WTC11 (cell line): ENCODE data around the gene SGTA. TPM values are rescaled to one million over a fixed set of nuclear protein-coding genes. Genes with fewer than 3 reads are reported as not detected.
"Not testable (repeated sequence)": the region's sequence is repeated elsewhere in the genome, so short reads cannot be mapped to it uniquely, and the experiment has no call there.

Source experiments
- ATAC-seq: fragments of 200-7000 bp; cut with Tn5 transposase; 2 replicates; pipeline ENCODE4 v1.10.0; 2021; ENCODE audit warnings: mild to moderate bottlenecking, moderate library complexity
- CTCF ChIA-PET: fragments of 300-600 bp; sonication (Branson Sonifier 250); formaldehyde crosslinking; loops from one replicate; lab custom pipeline; 2021; ENCODE audit warnings: antibody characterized with exemption; lab: Charles Lee
- POLR2A ChIA-PET: fragments of 350-600 bp; sonication (Branson Sonifier 250); formaldehyde crosslinking; loops from one replicate; lab custom pipeline; 2021; ENCODE audit warnings: antibody characterized with exemption; lab: Charles Lee
- DNase-seq: peaks from one replicate; pipeline ENCODE4 v3.0.0; 2021; ENCODE audit warnings: low spot score
- H3K27ac Mint-ChIP-seq: 2 replicates; pipeline ENCODE4 v1.8.0; 2021; ENCODE audit warnings: mixed read lengths
- H3K27me3 Mint-ChIP-seq: 2 replicates; pipeline ENCODE4 v1.8.0; 2021; ENCODE audit warnings: low read depth, mild to moderate bottlenecking, moderate library complexity, mixed read lengths
- H3K36me3 Mint-ChIP-seq: 2 replicates; pipeline ENCODE4 v1.8.0; 2021; ENCODE audit warnings: mixed read lengths
- H3K4me1 Mint-ChIP-seq: 2 replicates; pipeline ENCODE4 v1.8.0; 2022; ENCODE audit warnings: mixed read lengths
- H3K4me3 Mint-ChIP-seq: 2 replicates; pipeline ENCODE4 v1.8.0; 2021; ENCODE audit warnings: mild to moderate bottlenecking, moderate library complexity, mixed read lengths
- H3K9me3 Mint-ChIP-seq: 2 replicates; pipeline ENCODE4 v1.8.0; 2021; ENCODE audit warnings: mixed read lengths
- CREB1 ChIP-seq: sonication (generic); formaldehyde crosslinking; IDR thresholded peaks from 2 replicates; pipeline ENCODE4 v1.8.0; 2023; ENCODE audit warnings: mild to moderate bottlenecking, missing genetic modification reagents
- GABPB1 ChIP-seq: sonication (generic); formaldehyde crosslinking; IDR thresholded peaks from 2 replicates; pipeline ENCODE4 v1.8.1; 2023; ENCODE audit warnings: mild to moderate bottlenecking, missing genetic modification reagents
- GRHL2 ChIP-seq: fragments of 250-450 bp; sonication (Bioruptor Pico); IDR thresholded peaks from 2 replicates; pipeline ENCODE4 v1.8.0; 2022; ENCODE audit warnings: mild to moderate bottlenecking, moderate library complexity; ENCODE audit not compliant: insufficient replicate concordance, severe bottlenecking
- JUN ChIP-seq: sonication (generic); formaldehyde crosslinking; IDR thresholded peaks from 2 replicates; pipeline ENCODE4 v1.8.0; 2023; ENCODE audit warnings: mild to moderate bottlenecking, missing genetic modification reagents
- KAT7 ChIP-seq: sonication (generic); formaldehyde crosslinking; IDR thresholded peaks from 2 replicates; pipeline ENCODE4 v1.8.1; 2023; ENCODE audit warnings: missing genetic modification reagents, mild to moderate bottlenecking, borderline replicate concordance
- MXD4 ChIP-seq: fragments of 250-450 bp; sonication (Bioruptor Pico); IDR thresholded peaks from 2 replicates; pipeline ENCODE4 v1.8.0; 2021; ENCODE audit warnings: mild to moderate bottlenecking, moderate library complexity, borderline replicate concordance
- MYBL2 ChIP-seq: sonication (generic); formaldehyde crosslinking; IDR thresholded peaks from 2 replicates; pipeline ENCODE4 v1.8.1; 2023; ENCODE audit warnings: mild to moderate bottlenecking, moderate library complexity, missing genetic modification reagents
- NFATC4 ChIP-seq: fragments of 250-450 bp; sonication (Bioruptor Pico); IDR thresholded peaks from 2 replicates; pipeline ENCODE4 v1.9.0; 2021; ENCODE audit warnings: mild to moderate bottlenecking
- NFYB ChIP-seq: sonication (generic); formaldehyde crosslinking; conservative IDR thresholded peaks from 2 replicates; pipeline ENCODE4 v1.8.0; 2022; ENCODE audit warnings: low read depth, missing genetic modification reagents
- NR3C1 ChIP-seq: sonication (generic); formaldehyde crosslinking; conservative IDR thresholded peaks from 2 replicates; pipeline ENCODE4 v1.8.1; 2023; ENCODE audit warnings: low read depth, mild to moderate bottlenecking, missing genetic modification reagents
- RORB ChIP-seq: fragments of 250-450 bp; sonication (Bioruptor Pico); IDR thresholded peaks from 2 replicates; pipeline ENCODE4 v1.9.0; 2021; ENCODE audit warnings: mild to moderate bottlenecking
- SOX15 ChIP-seq: fragments of 250-450 bp; sonication (Bioruptor Pico); IDR thresholded peaks from 2 replicates; pipeline ENCODE4 v1.9.0; 2021; ENCODE audit warnings: mild to moderate bottlenecking
- TEAD4 ChIP-seq: sonication (generic); formaldehyde crosslinking; IDR thresholded peaks from 2 replicates; pipeline ENCODE4 v1.8.0; 2022; ENCODE audit warnings: mild to moderate bottlenecking, missing genetic modification reagents
- ZNF232 ChIP-seq: sonication (generic); formaldehyde crosslinking; IDR thresholded peaks from 2 replicates; pipeline ENCODE4 v1.8.0; 2022; ENCODE audit warnings: mild to moderate bottlenecking, missing genetic modification reagents
- ZNF396 ChIP-seq: fragments of 250-450 bp; sonication (Bioruptor Pico); IDR thresholded peaks from 2 replicates; pipeline ENCODE4 v1.8.0; 2021; ENCODE audit warnings: mild to moderate bottlenecking, moderate library complexity, borderline replicate concordance
- ZNF671 ChIP-seq: fragments of 250-450 bp; sonication (Bioruptor Pico); IDR thresholded peaks from 2 replicates; pipeline ENCODE4 v1.8.0; 2021; ENCODE audit warnings: mild to moderate bottlenecking
- total RNA-seq: library from RNA; stranded (reverse); gene quantifications from 3 replicates; pipeline ENCODE4 v1.2.3, GENCODE V29; 2021
- TF ChIP-seq, protein P1 (sequence below): sonication (generic); formaldehyde crosslinking; IDR thresholded peaks from 2 replicates; pipeline ENCODE4 v1.8.1; 2022; ENCODE audit warnings: low read depth, missing genetic modification reagents, borderline replicate concordance
- TF ChIP-seq, protein P2 (sequence below): sonication (generic); formaldehyde crosslinking; IDR thresholded peaks from 2 replicates; pipeline ENCODE4 v1.8.1; 2023; ENCODE audit warnings: mild to moderate bottlenecking, missing genetic modification reagents, moderate library complexity
- TF ChIP-seq, protein P3 (sequence below): sonication (generic); formaldehyde crosslinking; IDR thresholded peaks from 2 replicates; pipeline ENCODE4 v1.8.1; 2023; ENCODE audit warnings: mild to moderate bottlenecking, missing genetic modification reagents, borderline replicate concordance
- TF ChIP-seq, protein P4 (sequence below): sonication (generic); formaldehyde crosslinking; IDR thresholded peaks from 2 replicates; pipeline ENCODE4 v1.8.1; 2022; ENCODE audit warnings: missing genetic modification reagents, borderline replicate concordance
- TF ChIP-seq, protein P5 (sequence below): fragments of 250-450 bp; sonication (Bioruptor Pico); IDR thresholded peaks from 2 replicates; pipeline ENCODE4 v1.9.0; 2021; ENCODE audit warnings: moderate library complexity, mild to moderate bottlenecking, inconsistent platforms, borderline replicate concordance
- TF ChIP-seq, protein P6 (sequence below): sonication (generic); formaldehyde crosslinking; IDR thresholded peaks from 2 replicates; pipeline ENCODE4 v1.8.1; 2023; ENCODE audit warnings: mild to moderate bottlenecking, missing genetic modification reagents, moderate library complexity

Gene SGTA
- total RNA-seq, 1 experiment from 2014 or later: 91.2 TPM

DNA sequence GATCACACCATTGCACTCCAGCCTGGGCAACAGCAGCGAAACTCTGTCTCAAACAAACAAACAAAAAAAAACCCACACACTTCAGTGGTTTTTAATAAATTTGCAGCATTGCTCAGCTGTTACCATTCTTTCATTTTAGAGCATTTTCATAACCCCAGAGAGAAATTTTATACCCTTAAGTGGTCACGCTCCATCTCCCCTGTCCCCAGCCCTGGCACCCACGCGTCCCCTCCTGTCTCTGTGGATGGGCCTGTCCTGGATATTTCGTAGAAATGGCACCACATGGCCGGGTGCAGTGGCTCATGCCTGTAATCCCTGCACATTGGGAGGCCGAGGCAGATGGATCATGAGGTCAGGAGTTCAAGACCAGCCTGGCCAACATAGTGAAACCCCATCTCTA, 10.1 kb upstream of the SGTA start (continued):
- TF ChIP-seq, protein P1, sequence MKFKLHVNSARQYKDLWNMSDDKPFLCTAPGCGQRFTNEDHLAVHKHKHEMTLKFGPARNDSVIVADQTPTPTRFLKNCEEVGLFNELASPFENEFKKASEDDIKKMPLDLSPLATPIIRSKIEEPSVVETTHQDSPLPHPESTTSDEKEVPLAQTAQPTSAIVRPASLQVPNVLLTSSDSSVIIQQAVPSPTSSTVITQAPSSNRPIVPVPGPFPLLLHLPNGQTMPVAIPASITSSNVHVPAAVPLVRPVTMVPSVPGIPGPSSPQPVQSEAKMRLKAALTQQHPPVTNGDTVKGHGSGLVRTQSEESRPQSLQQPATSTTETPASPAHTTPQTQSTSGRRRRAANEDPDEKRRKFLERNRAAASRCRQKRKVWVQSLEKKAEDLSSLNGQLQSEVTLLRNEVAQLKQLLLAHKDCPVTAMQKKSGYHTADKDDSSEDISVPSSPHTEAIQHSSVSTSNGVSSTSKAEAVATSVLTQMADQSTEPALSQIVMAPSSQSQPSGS (CRISPR knock-in tag): no peak

DNA sequence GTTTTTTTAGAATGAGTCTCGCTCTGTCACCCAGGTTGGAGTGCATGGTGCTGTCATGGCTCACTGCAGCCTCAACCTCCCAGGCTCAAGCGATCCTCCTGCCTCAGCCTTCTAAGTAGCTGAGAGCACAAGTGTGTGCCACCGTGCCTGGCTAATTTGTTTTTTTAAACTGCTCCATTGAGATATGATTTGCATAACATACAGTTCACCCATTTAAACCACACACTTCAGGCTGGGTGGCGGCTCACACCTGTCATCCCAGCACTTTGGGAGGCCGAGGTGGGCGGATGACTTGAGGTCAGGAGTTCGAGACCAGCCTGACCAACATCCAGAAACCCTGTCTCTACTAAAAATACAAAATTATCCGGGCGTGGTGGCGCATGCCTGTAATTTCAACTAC, 9.6 kb upstream of the SGTA start:
- H3K4me3 Mint-ChIP-seq, H3K27ac Mint-ChIP-seq, H3K9me3 Mint-ChIP-seq, CTCF ChIA-PET, H3K4me1 Mint-ChIP-seq, H3K27me3 Mint-ChIP-seq, ATAC-seq, DNase-seq, POLR2A ChIA-PET: not testable (repeated sequence)
- H3K36me3 Mint-ChIP-seq: peaks cover 40% of the 10 kb centered on the region

DNA sequence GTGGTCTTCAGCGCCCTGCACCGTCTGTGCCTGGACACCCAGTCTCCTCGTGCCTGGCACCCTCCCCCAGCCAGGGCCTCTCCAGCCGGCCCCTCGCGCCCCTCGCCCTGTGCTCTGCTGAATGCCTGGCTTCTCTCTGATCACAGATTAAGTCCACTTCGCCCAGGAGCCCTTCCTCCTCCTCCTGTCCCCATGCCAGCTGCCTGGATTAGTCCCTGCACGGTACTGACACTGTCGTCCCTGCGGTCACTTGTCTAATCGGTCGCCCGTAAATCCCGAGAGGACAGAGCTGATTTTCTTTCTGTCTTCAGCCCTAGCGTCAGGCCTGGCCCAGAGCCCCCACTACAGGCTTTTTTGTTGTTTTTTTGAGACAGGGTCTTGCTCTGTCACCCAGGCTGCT, 8.8 kb upstream of the SGTA start:
- DNase-seq (no peak), ATAC-seq (no peak)
- Mint-ChIP-seq H3K4me1 (peaks cover 6% of the 10 kb centered on the region), H3K27me3 (no peaks in the 10 kb centered on the region), H3K4me3 (no peak overlapping the region), H3K27ac (no peak overlapping the region), H3K9me3 (no peaks in the 10 kb centered on the region), H3K36me3 (peaks cover 40% of the 10 kb centered on the region)
- CTCF ChIA-PET: no interaction called here
- TF ChIP-seq NR3C1 (no peak), ZNF671 (CRISPR knock-in tag) (no peak), RORB (CRISPR knock-in tag) (no peak), SOX15 (no peak), NFATC4 (CRISPR knock-in tag) (no peak), GRHL2 (CRISPR knock-in tag) (no peak)
- TF ChIP-seq, protein P2, sequence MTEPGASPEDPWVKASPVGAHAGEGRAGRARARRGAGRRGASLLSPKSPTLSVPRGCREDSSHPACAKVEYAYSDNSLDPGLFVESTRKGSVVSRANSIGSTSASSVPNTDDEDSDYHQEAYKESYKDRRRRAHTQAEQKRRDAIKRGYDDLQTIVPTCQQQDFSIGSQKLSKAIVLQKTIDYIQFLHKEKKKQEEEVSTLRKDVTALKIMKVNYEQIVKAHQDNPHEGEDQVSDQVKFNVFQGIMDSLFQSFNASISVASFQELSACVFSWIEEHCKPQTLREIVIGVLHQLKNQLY: no peak
- TF ChIP-seq, protein P3, sequence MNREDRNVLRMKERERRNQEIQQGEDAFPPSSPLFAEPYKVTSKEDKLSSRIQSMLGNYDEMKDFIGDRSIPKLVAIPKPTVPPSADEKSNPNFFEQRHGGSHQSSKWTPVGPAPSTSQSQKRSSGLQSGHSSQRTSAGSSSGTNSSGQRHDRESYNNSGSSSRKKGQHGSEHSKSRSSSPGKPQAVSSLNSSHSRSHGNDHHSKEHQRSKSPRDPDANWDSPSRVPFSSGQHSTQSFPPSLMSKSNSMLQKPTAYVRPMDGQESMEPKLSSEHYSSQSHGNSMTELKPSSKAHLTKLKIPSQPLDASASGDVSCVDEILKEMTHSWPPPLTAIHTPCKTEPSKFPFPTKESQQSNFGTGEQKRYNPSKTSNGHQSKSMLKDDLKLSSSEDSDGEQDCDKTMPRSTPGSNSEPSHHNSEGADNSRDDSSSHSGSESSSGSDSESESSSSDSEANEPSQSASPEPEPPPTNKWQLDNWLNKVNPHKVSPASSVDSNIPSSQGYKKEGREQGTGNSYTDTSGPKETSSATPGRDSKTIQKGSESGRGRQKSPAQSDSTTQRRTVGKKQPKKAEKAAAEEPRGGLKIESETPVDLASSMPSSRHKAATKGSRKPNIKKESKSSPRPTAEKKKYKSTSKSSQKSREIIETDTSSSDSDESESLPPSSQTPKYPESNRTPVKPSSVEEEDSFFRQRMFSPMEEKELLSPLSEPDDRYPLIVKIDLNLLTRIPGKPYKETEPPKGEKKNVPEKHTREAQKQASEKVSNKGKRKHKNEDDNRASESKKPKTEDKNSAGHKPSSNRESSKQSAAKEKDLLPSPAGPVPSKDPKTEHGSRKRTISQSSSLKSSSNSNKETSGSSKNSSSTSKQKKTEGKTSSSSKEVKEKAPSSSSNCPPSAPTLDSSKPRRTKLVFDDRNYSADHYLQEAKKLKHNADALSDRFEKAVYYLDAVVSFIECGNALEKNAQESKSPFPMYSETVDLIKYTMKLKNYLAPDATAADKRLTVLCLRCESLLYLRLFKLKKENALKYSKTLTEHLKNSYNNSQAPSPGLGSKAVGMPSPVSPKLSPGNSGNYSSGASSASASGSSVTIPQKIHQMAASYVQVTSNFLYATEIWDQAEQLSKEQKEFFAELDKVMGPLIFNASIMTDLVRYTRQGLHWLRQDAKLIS (CRISPR knock-in tag): no peak
- POLR2A ChIA-PET: no interaction called here

DNA sequence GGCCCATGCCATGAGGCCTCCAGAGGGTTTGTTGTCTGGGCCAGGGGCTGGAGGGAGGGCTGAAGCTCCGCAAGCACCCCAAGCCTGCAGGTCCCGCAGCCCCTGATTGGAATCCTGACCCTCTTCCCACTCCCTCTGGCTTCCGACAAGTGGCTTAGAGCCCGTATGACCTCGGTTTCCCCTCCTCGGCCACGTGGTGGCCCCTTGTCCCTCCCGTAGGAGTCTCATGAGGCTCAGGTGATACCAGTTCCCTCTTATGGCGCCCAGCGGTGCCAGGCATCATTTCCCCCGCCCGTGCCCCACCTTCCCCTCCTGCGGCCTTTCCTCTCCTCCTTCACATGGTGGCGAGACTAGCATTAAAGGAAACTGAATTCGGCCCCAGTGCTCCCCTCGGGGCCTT, 8.4 kb upstream of the SGTA start:
- no peak overlapping the region for H3K27ac Mint-ChIP-seq
- H3K9me3 Mint-ChIP-seq: no peaks in the 10 kb centered on the region
- H3K27me3 Mint-ChIP-seq: no peaks in the 10 kb centered on the region
- H3K4me3 Mint-ChIP-seq: no peak overlapping the region
- ATAC-seq (no peak), DNase-seq (no peak)
- peaks cover 40% of the 10 kb centered on the region for H3K36me3 Mint-ChIP-seq
- H3K4me1 Mint-ChIP-seq: peaks cover 6% of the 10 kb centered on the region
- ChIA-PET POLR2A (no interaction called here), CTCF (no interaction called here)
- TF ChIP-seq GABPB1 (CRISPR knock-in tag): no peak
- no peak for TF ChIP-seq CREB1 (CRISPR knock-in tag)
- no peak for TF ChIP-seq MYBL2 (CRISPR knock-in tag)
- TF ChIP-seq, protein P4, sequence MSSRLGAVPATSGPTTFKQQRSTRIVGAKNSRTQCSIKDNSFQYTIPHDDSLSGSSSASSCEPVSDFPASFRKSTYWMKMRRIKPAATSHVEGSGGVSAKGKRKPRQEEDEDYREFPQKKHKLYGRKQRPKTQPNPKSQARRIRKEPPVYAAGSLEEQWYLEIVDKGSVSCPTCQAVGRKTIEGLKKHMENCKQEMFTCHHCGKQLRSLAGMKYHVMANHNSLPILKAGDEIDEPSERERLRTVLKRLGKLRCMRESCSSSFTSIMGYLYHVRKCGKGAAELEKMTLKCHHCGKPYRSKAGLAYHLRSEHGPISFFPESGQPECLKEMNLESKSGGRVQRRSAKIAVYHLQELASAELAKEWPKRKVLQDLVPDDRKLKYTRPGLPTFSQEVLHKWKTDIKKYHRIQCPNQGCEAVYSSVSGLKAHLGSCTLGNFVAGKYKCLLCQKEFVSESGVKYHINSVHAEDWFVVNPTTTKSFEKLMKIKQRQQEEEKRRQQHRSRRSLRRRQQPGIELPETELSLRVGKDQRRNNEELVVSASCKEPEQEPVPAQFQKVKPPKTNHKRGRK (CRISPR knock-in tag): no peak
- TF ChIP-seq MXD4: no peak
- TF ChIP-seq, protein P5, sequence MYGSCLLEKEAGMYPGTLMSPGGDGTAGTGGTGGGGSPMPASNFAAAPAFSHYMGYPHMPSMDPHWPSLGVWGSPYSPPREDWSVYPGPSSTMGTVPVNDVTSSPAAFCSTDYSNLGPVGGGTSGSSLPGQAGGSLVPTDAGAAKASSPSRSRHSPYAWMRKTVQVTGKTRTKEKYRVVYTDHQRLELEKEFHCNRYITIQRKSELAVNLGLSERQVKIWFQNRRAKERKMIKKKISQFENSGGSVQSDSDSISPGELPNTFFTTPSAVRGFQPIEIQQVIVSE (CRISPR knock-in tag): no peak
- no peak for TF ChIP-seq JUN (CRISPR knock-in tag)
- no peak for TF ChIP-seq NFYB
- no peak for TF ChIP-seq TEAD4
- TF ChIP-seq KAT7 (CRISPR knock-in tag): no peak
- no peak for TF ChIP-seq ZNF396 (CRISPR knock-in tag)
- TF ChIP-seq, protein P6, sequence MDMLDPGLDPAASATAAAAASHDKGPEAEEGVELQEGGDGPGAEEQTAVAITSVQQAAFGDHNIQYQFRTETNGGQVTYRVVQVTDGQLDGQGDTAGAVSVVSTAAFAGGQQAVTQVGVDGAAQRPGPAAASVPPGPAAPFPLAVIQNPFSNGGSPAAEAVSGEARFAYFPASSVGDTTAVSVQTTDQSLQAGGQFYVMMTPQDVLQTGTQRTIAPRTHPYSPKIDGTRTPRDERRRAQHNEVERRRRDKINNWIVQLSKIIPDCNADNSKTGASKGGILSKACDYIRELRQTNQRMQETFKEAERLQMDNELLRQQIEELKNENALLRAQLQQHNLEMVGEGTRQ: no peak
- no peak for TF ChIP-seq ZNF671 (CRISPR knock-in tag)
- TF ChIP-seq ZNF232 (CRISPR knock-in tag): no peak
